Calu3 (cell line): Measurements from ENCODE around the gene RGMA. TPM values are rescaled to one million over a fixed set of nuclear protein-coding genes. Genes with fewer than 3 reads are reported as not detected.

ENCODE experiments used
- BruUV-seq: library from RNA; stranded (reverse); fragments of 400-500 nt; replicated peaks from 2 replicates; lab custom pipeline; 2021; lab: Mats Ljungman, UMichigan
- CTCF ChIA-PET: fragments of 300-600 bp; sonication (Branson Sonifier 250); formaldehyde crosslinking; loops from one replicate; lab custom pipeline; 2022; ENCODE audit warnings: antibody characterized with exemption; lab: Charles Lee
- DNase-seq: peaks from one replicate; pipeline ENCODE4 v3.0.0; 2022
- H3K27ac Mint-ChIP-seq: one replicate; pipeline ENCODE4 v1.8.0; 2022; ENCODE audit warnings: mixed read lengths; ENCODE audit not compliant: unreplicated experiment
- H3K27me3 Mint-ChIP-seq: one replicate; pipeline ENCODE4 v1.8.0; 2022; ENCODE audit warnings: mixed read lengths; ENCODE audit not compliant: unreplicated experiment
- H3K36me3 Mint-ChIP-seq: one replicate; pipeline ENCODE4 v1.8.0; 2022; ENCODE audit warnings: mild to moderate bottlenecking, moderate library complexity, mixed read lengths; ENCODE audit not compliant: insufficient read depth, unreplicated experiment
- H3K4me1 Mint-ChIP-seq: one replicate; pipeline ENCODE4 v1.8.0; 2022; ENCODE audit warnings: mild to moderate bottlenecking, low read depth, mixed read lengths; ENCODE audit not compliant: unreplicated experiment
- H3K4me3 Mint-ChIP-seq: one replicate; pipeline ENCODE4 v1.8.0; 2022; ENCODE audit warnings: mild to moderate bottlenecking, low read depth, moderate library complexity, mixed read lengths; ENCODE audit not compliant: unreplicated experiment
- H3K9me3 Mint-ChIP-seq: one replicate; pipeline ENCODE4 v1.8.0; 2022; ENCODE audit warnings: low read depth, mixed read lengths; ENCODE audit not compliant: unreplicated experiment
- CTCF ChIP-seq: fragments of 200-600 bp; IDR thresholded peaks from one replicate; pipeline ENCODE4 v1.8.0; 2022; ENCODE audit warnings: antibody characterized with exemption; ENCODE audit not compliant: unreplicated experiment
- intact Hi-C: fragments of 100-400 bp; cut with micrococcal nuclease; formaldehyde crosslinking; loops from one replicate; pipeline ENCODE4 v1.10.0; 2022; ENCODE audit not compliant: unreplicated experiment
- total RNA-seq: library from RNA; stranded (reverse); gene quantifications from 2 replicates; pipeline ENCODE4 v1.2.3, GENCODE V29; 2022

The RGMA gene
- total RNA-seq, 1 experiment from 2014 or later: 0.78 TPM

- H3K9me3 Mint-ChIP-seq: peaks cover 3% of the 10 kb centered on the region
- peaks cover 90% of the 10 kb centered on the region for H3K27me3 Mint-ChIP-seq
- no peaks in the 10 kb centered on the region for H3K36me3 Mint-ChIP-seq
- H3K4me1 Mint-ChIP-seq: no peaks in the 10 kb centered on the region
- no peak overlapping the region for H3K27ac Mint-ChIP-seq
- H3K4me3 Mint-ChIP-seq: no peak overlapping the region
- no peak for DNase-seq
- no peak for TF ChIP-seq CTCF
- intact Hi-C loops: no loop called here
- CTCF ChIA-PET: no interaction called here
- no TSS peak for BruUV-seq
Observed at GRCh38 chr15:93045191-93045785, 43.7 kb downstream of the RGMA start.

DNA sequence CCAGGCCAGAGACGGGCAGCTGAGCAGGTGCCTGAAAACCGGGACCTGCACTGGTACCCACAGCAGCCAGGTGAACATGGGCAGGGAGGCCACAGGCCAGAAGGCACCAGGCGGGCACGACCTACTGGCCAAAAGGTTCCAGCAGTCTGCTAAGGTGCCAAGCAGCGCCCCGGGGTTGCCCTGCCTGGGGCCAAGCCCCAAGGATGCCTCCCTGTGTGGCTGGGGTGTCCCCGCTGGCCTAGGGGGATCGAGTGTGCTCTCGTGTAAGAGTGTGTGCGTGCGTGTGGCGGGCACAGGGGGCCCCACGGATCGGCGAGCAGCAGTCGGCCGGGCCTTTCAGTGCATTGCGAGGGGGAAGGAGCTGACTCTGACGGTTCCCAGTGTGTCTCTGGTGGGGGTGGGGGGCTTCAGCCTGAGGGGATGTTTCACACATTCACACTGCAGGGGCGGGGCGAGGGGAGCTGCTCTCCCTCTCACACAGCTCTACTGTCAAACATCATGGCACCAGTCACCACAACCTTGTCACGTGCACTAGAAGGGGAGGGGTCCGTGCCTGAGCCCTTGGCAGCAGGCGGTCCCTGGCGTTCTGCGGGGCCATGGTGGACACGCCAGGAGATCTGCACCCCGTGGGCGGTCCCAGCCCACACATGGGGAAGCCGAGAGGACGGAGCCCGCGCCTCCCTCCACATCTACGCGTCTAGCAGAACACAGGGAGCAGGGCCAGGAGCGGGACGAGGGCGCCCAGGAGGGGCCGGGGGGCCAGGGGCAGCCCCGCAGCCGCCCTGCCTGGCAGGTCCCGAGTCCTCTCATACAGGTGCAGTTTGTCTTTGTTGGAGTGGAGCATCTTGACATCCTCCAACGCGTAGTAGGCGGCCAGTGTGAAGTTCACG, 44.5 kb downstream of the RGMA start:
- TF ChIP-seq CTCF: no peak
- Mint-ChIP-seq H3K27me3 (peaks cover 90% of the 10 kb centered on the region), H3K27ac (no peak overlapping the region), H3K9me3 (peaks cover 3% of the 10 kb centered on the region), H3K36me3 (no peaks in the 10 kb centered on the region), H3K4me3 (no peak overlapping the region), H3K4me1 (no peaks in the 10 kb centered on the region)
- no peak for DNase-seq
- BruUV-seq: no TSS peak
- CTCF ChIA-PET: interaction anchor here (1.0 to 1.1 kb wide), 2 partner anchors 15 to 1075 kb away, joined by 3 read pairs; no protein-coding TSS in a partner anchor
- intact Hi-C loops: no loop called here

DNA sequence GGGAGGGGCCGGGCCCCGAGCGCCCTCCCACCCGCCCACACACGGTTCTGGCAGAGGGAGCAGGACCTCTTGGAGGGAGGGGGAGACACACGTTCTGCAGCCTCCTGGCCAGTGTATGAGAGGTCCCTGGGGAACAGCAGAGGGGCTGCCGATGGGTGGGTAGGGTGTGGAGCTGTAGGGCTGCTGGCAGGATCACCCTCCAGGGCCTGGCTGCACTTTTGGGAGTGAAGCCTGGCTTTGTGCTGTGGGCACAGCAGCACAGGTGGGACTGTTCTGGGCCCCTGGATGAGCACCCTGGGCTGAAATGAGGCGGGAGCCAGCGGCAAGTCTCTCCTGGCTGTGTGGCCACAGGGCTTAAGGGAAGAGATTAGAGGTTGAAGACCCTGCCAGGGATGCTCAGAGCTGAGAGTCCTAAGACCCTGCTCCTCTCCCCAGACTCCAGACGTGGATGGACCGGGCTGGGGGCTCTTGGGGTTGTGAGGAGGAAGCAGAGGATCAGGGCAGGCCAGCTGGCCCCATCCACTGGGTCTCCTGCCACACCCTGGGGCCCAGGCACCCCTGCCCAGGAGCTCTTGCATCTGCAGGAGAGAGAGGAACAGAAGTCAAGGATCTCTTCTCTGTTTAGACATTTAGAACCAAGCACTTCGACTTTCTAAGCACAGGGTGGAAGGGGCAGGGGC, 45.2 kb downstream of the RGMA start:
- Mint-ChIP-seq H3K36me3 (no peaks in the 10 kb centered on the region), H3K27ac (no peak overlapping the region), H3K4me3 (no peak overlapping the region), H3K9me3 (peaks cover 3% of the 10 kb centered on the region), H3K27me3 (peaks cover 83% of the 10 kb centered on the region), H3K4me1 (no peaks in the 10 kb centered on the region)
- BruUV-seq: no TSS peak
- no peak for TF ChIP-seq CTCF
- no peak for DNase-seq
- CTCF ChIA-PET: interaction anchor here (0.7 to 1.1 kb wide), 3 partner anchors 14 to 1076 kb away, joined by 3 read pairs; no protein-coding TSS in a partner anchor
- intact Hi-C loops: no loop called here

GRCh38 chr15:93042691-93043378, 46.2 kb downstream of the RGMA start:
- H3K4me3 Mint-ChIP-seq: no peak overlapping the region
- no peak for DNase-seq
- TF ChIP-seq CTCF: no peak
- peaks cover 3% of the 10 kb centered on the region for H3K9me3 Mint-ChIP-seq
- H3K4me1 Mint-ChIP-seq: no peaks in the 10 kb centered on the region
- peaks cover 74% of the 10 kb centered on the region for H3K27me3 Mint-ChIP-seq
- no TSS peak for BruUV-seq
- no peak overlapping the region for H3K27ac Mint-ChIP-seq
- intact Hi-C loops: no loop called here
- H3K36me3 Mint-ChIP-seq: no peaks in the 10 kb centered on the region
- CTCF ChIA-PET: no interaction called here
